DOHH2 (cell line): ENCODE measurements around the gene ANKRD13B.

Source experiments
- EZH2phosphoT487 ChIP-seq: fragments of 200-600 bp; sonication (generic); IDR thresholded peaks from 2 replicates; pipeline ENCODE4 v1.6.1; 2017; ENCODE audit warnings: borderline replicate concordance, mild to moderate bottlenecking, antibody characterized with exemption, low read length, moderate library complexity, mixed read lengths
- TF ChIP-seq, protein P1 (sequence below): fragments of 200-600 bp; sonication (generic); IDR thresholded peaks from one replicate; pipeline ENCODE4 v1.5.1; 2014; ENCODE audit warnings: antibody characterized with exemption, mild to moderate bottlenecking, low read depth, low read length; ENCODE audit not compliant: poor library complexity, severe bottlenecking

DNA sequence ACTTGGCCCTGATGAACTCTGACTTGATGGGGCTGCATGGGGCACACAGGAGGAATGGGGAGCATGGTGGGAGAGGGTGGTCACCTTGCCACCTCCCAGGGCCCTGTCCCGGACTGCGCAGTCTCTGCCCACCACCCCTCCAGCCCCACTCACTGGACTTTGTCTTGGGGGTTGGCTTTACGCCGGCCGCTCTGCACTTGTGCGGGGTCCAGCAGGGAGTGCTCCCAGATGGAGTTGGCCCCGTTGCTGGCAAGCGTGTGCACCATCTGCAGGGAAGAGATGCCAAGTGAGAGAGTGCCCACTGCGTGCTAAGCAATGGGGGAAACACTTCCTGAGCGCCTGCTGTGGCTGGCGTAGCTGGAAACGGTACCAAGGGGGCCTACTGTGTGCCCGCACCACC, 10.2 kb upstream of the ANKRD13B start:
- TF ChIP-seq, protein P1, sequence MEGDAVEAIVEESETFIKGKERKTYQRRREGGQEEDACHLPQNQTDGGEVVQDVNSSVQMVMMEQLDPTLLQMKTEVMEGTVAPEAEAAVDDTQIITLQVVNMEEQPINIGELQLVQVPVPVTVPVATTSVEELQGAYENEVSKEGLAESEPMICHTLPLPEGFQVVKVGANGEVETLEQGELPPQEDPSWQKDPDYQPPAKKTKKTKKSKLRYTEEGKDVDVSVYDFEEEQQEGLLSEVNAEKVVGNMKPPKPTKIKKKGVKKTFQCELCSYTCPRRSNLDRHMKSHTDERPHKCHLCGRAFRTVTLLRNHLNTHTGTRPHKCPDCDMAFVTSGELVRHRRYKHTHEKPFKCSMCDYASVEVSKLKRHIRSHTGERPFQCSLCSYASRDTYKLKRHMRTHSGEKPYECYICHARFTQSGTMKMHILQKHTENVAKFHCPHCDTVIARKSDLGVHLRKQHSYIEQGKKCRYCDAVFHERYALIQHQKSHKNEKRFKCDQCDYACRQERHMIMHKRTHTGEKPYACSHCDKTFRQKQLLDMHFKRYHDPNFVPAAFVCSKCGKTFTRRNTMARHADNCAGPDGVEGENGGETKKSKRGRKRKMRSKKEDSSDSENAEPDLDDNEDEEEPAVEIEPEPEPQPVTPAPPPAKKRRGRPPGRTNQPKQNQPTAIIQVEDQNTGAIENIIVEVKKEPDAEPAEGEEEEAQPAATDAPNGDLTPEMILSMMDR: no peak
- no peak for TF ChIP-seq EZH2phosphoT487
